ENCODE data around the gene TBC1D22A. TPM values are rescaled to one million over a fixed set of nuclear protein-coding genes. Genes with fewer than 3 reads are reported as not detected.
A peak's percentile ranks its signal among the peaks of the same experiment; 100 is the strongest.

TBC1D22A gene
- polyA plus RNA-seq, 1 of the 3 experiments (the other 2 are of a cell fraction), result 16.5 TPM

GRCh38 chr22:46758867-46759290 is 3.6 kb upstream of the TBC1D22A start:
- peak; percentile 50 for DNase-seq
- no peak overlapping the region for H3K4me2 ChIP-seq
- H3K27me3 ChIP-seq (ENCODE audit: insufficient read depth), result no peaks in the 10 kb centered on the region
- H3K79me2 ChIP-seq (ENCODE audit: insufficient read depth), result peaks cover 35% of the 10 kb centered on the region
- H3K9me2 ChIP-seq, result no peaks in the 10 kb centered on the region
- peaks cover 14 to 23% of the 10 kb centered on the region in 2 experiments; a peak in 3 of 4 replicates for H3K4me1 ChIP-seq (ENCODE audit: control insufficient read depth in 1 of 2, insufficient read depth in 2 of 2, low read depth in 1 of 2, low read length in 1 of 2)
- H3K9ac ChIP-seq, result no peak overlapping the region
- 0 out of 2 replicates have a peak, but pooled peaks cover 3% of the 10 kb centered on the region for H4K20me1 ChIP-seq (ENCODE audit: insufficient read depth)
- ChIA-PET POLR2A (no interaction called here), CTCF (interaction anchor here (0.6 to 3.3 kb wide), 25 partner anchors 9 to 395 kb away, joined by 3 to 33 read pairs (median 4); no protein-coding TSS in a partner anchor)
- no peak for TF ChIP-seq REST (IDR thresholded peaks at IDR 0.05; ENCODE audit: low read depth, low read length)
- TF ChIP-seq RFX5 (IDR thresholded peaks at IDR 0.05; ENCODE audit: low read length), result no peak
- TF ChIP-seq SMC3 (IDR thresholded peaks at IDR 0.05; ENCODE audit: low read depth, low read length), result peak; percentile 48
- TF ChIP-seq JUND (IDR thresholded peaks at IDR 0.05), result no peak
- TF ChIP-seq ZBTB33 (IDR thresholded peaks at IDR 0.05; ENCODE audit: borderline replicate concordance, low read depth), result no peak
- peak; percentile 75 for TF ChIP-seq CTCF (IDR thresholded peaks at IDR 0.05)
- TF ChIP-seq FOSL2 (IDR thresholded peaks at IDR 0.05; ENCODE audit: borderline replicate concordance, low read depth), result no peak
- TF ChIP-seq ELF1 (IDR thresholded peaks at IDR 0.05), result no peak
- peak; percentile 61 for TF ChIP-seq RAD21 (IDR thresholded peaks at IDR 0.05; ENCODE audit: low read length)
- H2AFZ ChIP-seq (ENCODE audit: low read depth), result no peak overlapping the region
- WGBS (ENCODE audit: low lambda C conversion rate), result 57% methylated on average over 6 of the region's 6 CpGs
- H3K9me3 ChIP-seq, result no peaks in the 10 kb centered on the region; the same call in 1 of the 2 replicates
- H3K36me3 ChIP-seq (replicated peaks in 1 of 2; ENCODE audit: control insufficient read depth in 1 of 2, insufficient read depth in 2 of 2, low read length in 1 of 2), result peaks cover 0 to 3% of the 10 kb centered on the region in 2 experiments
- H3F3A ChIP-seq (replicated peaks; ENCODE audit: insufficient read depth), result peaks cover 19% of the 10 kb centered on the region
- H3K27ac ChIP-seq (ENCODE audit: low read depth in 2 of 2, low read length in 1 of 2), result no peak overlapping the region
- no peak overlapping the region for H3K4me3 ChIP-seq (ENCODE audit: low read depth in 2 of 2, low read length in 1 of 2)
